ENCODE results near the gene MPRIP.
"Not testable (repeated sequence)": the region's sequence is repeated elsewhere in the genome, so short reads cannot be mapped to it uniquely, and the experiment has no call there.

MPRIP gene

DNA sequence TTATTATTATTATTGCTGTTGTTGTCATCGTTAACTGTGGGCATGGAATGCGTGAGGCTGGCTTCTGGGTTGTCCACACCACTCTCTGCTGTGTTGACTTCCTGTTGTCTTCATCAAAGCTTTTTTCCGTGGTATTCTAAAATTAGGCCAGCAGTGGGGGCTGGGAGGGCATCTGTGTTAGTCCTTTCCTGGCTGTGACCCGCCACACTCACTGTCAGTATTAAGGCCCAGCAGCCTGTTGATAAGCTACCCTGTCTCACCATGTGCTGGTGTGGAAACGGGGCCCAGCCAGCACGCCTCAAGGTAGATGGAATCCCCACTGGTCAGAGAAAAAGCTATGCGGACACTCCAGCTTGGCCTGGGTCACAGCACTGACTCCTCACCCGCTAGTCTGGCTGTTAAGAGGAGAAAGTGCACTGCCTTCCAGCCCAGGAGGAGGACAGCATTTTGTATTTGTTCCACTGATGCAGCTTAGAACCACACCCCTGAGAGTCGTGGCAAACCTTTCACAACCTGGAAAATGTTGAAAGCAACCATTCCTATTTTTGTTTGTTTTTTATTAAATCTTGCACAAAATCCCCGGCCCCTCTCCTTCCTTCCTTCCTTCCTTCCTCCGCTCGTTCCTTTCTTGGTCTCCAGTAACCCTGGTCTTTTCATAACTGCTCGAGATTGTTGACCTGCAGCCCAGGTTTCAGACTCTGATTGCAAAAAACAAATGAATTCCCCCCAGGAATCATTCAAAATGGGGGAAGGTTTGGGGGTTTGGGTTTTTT, 142.9 kb downstream of the MPRIP start:
- in situ Hi-C loops (cut with MboI; ENCODE audit: low pct_unique_long_range_greater_than_20kb, low sequenced_read_pairs), result not testable (repeated sequence)
- peak; percentile 38 for DNase-seq

GRCh38 chr17:17186051-17186450, 143.8 kb downstream of the MPRIP start:
- DNase-seq, result no peak
- in situ Hi-C loops (cut with MboI; ENCODE audit: low pct_unique_long_range_greater_than_20kb, low sequenced_read_pairs), result no loop called here

GRCh38 chr17:17186551-17187505, 144.6 kb downstream of the MPRIP start:
- no peak for DNase-seq
- in situ Hi-C loops (cut with MboI; ENCODE audit: low pct_unique_long_range_greater_than_20kb, low sequenced_read_pairs), result no loop called here

DNA sequence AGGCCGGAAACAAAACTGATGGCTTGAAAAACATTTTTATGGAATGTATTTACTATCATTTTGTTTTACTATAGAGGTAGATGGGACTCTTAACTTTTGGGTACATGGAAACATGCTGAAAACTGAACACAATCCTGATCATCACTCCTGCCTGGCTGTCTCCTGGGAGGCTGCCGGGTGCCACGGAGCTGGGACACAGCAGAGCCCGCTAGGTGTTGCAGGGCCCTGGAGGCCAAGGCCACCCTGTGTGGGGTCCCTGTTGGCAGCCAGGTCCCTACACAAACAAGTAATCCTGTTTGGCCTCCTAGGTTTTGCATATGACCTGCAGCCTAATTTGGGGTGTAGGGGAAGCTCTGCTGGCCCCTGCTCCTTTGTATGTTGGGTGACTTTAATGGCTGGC, 146.3 kb downstream of the MPRIP start:
- in situ Hi-C loops (cut with MboI; ENCODE audit: low pct_unique_long_range_greater_than_20kb, low sequenced_read_pairs), result no loop called here
- no peak for DNase-seq

DNA sequence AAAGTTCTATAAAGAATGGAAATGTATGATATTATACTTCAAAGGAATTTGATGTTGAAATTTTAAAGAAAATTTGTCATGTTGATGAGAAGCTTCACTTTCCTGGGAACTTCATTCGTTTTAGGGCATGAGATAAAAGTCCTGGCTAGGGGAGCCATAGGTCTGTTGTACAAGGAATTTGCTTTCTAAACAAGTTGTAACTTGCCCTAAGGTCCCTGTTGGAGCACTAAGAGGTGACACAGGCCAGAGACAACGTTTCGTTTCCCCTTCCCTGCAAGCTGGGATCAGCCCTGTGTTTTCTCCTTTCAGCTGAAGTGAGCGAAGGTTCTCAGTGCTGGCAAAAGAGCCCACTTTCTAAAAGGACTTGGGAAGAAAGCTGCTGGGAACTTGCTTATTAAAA, 147.3 kb downstream of the MPRIP start:
- in situ Hi-C loops (cut with MboI; ENCODE audit: low pct_unique_long_range_greater_than_20kb, low sequenced_read_pairs), result no loop called here
- DNase-seq, result no peak

- DNase-seq, result no peak
- in situ Hi-C loops (cut with MboI; ENCODE audit: low pct_unique_long_range_greater_than_20kb, low sequenced_read_pairs), result no loop called here
Measured at GRCh38 chr17:17190188-17190587, 147.9 kb downstream of the MPRIP start.

GRCh38 chr17:17191346-17191792, 149.1 kb downstream of the MPRIP start:
- no peak for DNase-seq
- in situ Hi-C loops (cut with MboI; ENCODE audit: low pct_unique_long_range_greater_than_20kb, low sequenced_read_pairs), result no loop called here

GRCh38 chr17:17191961-17192381, 149.7 kb downstream of the MPRIP start:
- DNase-seq, result no peak
- in situ Hi-C loops (cut with MboI; ENCODE audit: low pct_unique_long_range_greater_than_20kb, low sequenced_read_pairs), result no loop called here

GRCh38 chr17:17195466-17195865, 153.2 kb downstream of the MPRIP start:
- DNase-seq; in situ Hi-C loops (cut with MboI; ENCODE audit: low pct_unique_long_range_greater_than_20kb, low sequenced_read_pairs): not testable (repeated sequence)

- in situ Hi-C loops (cut with MboI; ENCODE audit: low pct_unique_long_range_greater_than_20kb, low sequenced_read_pairs), result no loop called here
- no peak for DNase-seq
Measured at GRCh38 chr17:17196776-17197175, 154.5 kb downstream of the MPRIP start.

DNA sequence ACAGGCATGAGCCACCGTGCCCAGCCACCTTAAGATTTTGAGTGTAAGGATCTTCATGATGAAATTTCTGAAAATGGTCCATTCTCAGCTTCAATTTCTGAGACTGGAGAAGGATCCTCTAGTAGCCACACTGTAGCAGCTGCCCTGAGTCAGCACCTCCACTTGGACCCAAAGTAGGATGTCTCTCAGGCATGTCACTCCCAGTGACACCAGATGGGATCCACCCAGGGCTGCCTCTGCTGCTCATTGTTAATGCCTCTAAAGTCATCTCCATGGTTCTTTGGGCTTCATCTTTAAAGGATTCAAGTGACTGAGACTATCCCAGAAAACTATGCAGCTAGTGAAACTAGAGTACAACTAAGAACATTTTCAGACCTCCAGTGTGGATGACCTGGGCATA, 156.0 kb downstream of the MPRIP start:
- DNase-seq, result no peak
- in situ Hi-C loops (cut with MboI; ENCODE audit: low pct_unique_long_range_greater_than_20kb, low sequenced_read_pairs), result no loop called here

DNA sequence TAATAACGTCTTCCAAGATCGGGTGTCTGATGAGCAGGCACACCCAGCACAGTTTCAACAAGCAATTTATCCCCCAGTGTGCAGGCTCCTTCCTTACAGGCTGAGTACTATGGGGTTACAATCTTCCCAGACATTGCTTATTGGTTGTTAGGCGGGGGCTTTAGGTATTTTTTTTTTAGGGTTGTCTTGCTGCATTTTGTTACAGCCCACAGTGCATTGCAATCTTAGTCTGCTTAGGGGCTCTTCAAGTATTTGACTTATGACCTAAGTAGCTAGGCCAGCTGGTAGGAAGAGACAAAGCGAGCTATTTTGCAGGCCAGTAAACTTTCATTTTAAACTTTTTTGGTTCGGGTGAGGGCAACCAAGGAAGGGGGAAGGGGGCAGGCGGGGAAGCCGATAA, 158.1 kb downstream of the MPRIP start:
- DNase-seq, result no peak
- in situ Hi-C loops (cut with MboI; ENCODE audit: low pct_unique_long_range_greater_than_20kb, low sequenced_read_pairs), result no loop called here

DNA sequence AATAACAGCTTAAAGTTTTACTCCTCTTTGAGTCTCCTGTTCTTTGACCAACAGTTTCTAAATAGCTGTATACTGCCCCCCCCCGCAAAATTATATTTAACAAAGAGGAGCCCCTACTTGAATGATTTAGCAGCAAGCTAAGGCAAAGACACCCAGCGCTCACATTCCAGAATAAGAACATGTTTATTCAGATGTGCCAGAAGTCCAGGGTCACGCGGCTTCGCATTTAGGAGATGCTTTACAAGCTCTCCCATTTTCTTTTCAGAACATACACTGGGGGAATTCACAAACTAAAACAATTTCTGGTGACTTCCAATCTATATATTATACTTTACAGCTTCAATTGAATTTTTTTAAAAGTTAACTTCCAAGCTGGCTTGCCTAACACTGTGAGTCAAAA, 158.6 kb downstream of the MPRIP start:
- DNase-seq, result no peak
- in situ Hi-C loops (cut with MboI; ENCODE audit: low pct_unique_long_range_greater_than_20kb, low sequenced_read_pairs), result no loop called here

DNA sequence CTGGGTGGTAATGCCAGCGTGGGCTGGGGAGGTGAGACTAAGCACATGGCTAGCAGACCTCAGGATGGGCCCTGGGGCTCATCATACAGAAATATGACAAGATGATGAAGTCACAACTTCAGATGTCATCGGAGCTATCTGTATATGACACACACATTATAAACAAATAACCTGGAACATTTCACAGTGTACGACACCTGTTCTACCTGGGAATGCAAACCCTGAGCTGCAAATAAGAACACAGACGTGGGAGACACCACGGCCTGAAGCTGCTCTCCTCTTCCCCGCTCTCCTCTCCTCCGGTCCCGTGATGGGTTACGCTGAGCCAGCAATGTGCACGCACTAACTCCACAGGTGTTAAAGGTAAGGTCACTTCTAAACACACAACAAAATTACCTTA, 159.0 kb downstream of the MPRIP start:
- no peak for DNase-seq
- in situ Hi-C loops (cut with MboI; ENCODE audit: low pct_unique_long_range_greater_than_20kb, low sequenced_read_pairs), result no loop called here

DNA sequence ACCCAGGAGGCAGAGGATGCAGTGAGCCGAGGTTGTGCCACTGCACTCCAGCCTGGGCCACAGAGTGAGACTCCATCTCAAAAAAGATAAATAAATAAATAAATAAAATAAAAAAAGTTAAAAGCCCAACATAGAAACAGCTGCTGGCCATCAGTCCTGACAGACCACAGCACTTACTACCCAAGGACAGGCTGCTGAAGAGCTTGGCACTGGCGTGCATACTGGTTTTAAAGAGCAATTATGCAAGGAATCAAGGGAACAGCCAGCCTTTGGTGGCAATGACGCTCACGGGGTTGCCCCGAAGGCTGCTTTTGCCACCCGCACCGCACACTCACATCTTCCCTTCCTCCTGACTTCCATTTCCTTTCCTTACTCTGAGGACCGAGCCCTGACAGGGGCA, 159.7 kb downstream of the MPRIP start:
- in situ Hi-C loops (cut with MboI; ENCODE audit: low pct_unique_long_range_greater_than_20kb, low sequenced_read_pairs), result no loop called here
- DNase-seq, result no peak

- no peak for DNase-seq
- in situ Hi-C loops (cut with MboI; ENCODE audit: low pct_unique_long_range_greater_than_20kb, low sequenced_read_pairs), result no loop called here
Measured at GRCh38 chr17:17203173-17203730, 161.0 kb downstream of the MPRIP start.

DNA sequence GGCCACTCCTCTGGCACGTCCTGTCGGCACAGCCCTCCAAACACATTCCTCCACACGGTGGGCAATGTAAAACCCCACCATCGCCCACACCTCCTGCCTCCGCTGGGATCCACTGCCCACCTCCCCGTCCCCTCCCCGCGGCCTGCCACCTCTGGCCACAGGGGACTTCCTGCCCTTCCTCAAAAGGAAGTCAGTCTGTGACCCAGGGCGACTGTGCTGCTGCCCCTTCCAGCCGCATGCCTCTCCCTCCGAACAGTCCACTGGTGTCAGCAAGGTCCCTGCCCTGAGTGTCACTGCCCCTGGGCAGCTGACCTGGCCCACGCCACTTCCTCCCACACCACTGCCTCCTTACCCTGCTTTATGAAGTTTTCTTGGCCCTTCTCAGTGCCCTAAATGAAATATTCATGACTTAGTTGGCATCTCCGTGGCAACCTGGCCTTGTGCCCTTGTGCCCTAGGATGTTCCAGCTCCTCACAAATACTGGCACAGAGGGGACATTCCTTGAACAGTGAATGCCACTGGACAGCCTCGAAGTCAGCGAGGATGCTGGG, 161.9 kb downstream of the MPRIP start:
- in situ Hi-C loops (cut with MboI; ENCODE audit: low pct_unique_long_range_greater_than_20kb, low sequenced_read_pairs), result no loop called here
- no peak for DNase-seq

- in situ Hi-C loops (cut with MboI; ENCODE audit: low pct_unique_long_range_greater_than_20kb, low sequenced_read_pairs), result loop anchor here (5.0 kb wide), 1 partner anchor 57 kb away; no protein-coding TSS in a partner anchor
- DNase-seq, result no peak
Measured at GRCh38 chr17:17204635-17205231, 162.5 kb downstream of the MPRIP start.

Data from KBM-7 (cell line).